Effector memory CD8-positive, alpha-beta T cell (primary cell): ENCODE measurements around the gene EIF2S3.
A peak's percentile ranks its signal among the peaks of the same experiment; 100 is the strongest.
"Not testable (repeated sequence)": the region's sequence is repeated elsewhere in the genome, so short reads cannot be mapped to it uniquely, and the experiment has no call there.

Experiments used
- ATAC-seq: fragments of 150-1000 bp; cut with Tn5 transposase; replicated peaks from 2 replicates; pipeline ENCODE4 v1.10.0; 2021; ENCODE audit warnings: mild to moderate bottlenecking, moderate library complexity
- DNase-seq, 3 experiments: peaks; one replicate each; pipeline ENCODE4 v3.0.0; 2021
- H3K27ac Mint-ChIP-seq, 2 donors: one replicate each; pipeline ENCODE4 v1.8.0; 2022; ENCODE audit warnings: mild to moderate bottlenecking in 2 of 2, mixed read lengths in 2 of 2, moderate library complexity in 2 of 2
- H3K27me3 Mint-ChIP-seq, 2 donors: one replicate each; pipeline ENCODE4 v1.8.0; 2022; ENCODE audit warnings: mixed read lengths in 2 of 2
- H3K36me3 Mint-ChIP-seq: one replicate; pipeline ENCODE4 v1.8.0; 2022; ENCODE audit warnings: mild to moderate bottlenecking, moderate library complexity, mixed read lengths; ENCODE audit not compliant: insufficient read depth
- H3K4me1 Mint-ChIP-seq, 2 donors: one replicate each; pipeline ENCODE4 v1.8.0; 2022; ENCODE audit warnings: low read depth in 2 of 2, mixed read lengths in 2 of 2
- H3K4me3 Mint-ChIP-seq, 2 donors: one replicate each; pipeline ENCODE4 v1.8.0; 2022; ENCODE audit warnings: mild to moderate bottlenecking in 2 of 2, mixed read lengths in 2 of 2, moderate library complexity in 2 of 2
- H3K9me3 Mint-ChIP-seq, 2 donors: one replicate each; pipeline ENCODE4 v1.8.0; 2022; ENCODE audit warnings: mixed read lengths in 2 of 2

Gene EIF2S3

DNA sequence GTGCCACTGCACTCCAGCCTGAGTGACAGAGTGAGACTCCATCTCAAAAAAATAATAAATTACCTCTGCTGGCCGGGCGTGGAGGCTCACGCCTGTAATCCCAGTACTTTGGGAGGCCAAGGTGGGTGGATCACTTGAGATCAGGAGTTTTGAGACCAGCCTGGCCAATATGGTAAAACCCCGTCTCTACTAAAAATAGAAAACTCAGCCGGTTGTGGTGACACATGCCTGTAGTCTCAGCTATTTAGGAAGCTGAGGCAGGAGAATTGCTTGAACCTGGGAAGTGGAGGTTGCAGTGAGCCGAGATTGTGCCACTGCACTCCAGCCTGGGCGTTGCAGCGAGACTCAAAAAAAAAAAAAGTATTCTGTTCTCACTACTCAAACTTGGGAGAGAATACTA, 25.5 kb downstream of the EIF2S3 start:
- H3K36me3 Mint-ChIP-seq: peaks cover 33% of the 10 kb centered on the region

DNA sequence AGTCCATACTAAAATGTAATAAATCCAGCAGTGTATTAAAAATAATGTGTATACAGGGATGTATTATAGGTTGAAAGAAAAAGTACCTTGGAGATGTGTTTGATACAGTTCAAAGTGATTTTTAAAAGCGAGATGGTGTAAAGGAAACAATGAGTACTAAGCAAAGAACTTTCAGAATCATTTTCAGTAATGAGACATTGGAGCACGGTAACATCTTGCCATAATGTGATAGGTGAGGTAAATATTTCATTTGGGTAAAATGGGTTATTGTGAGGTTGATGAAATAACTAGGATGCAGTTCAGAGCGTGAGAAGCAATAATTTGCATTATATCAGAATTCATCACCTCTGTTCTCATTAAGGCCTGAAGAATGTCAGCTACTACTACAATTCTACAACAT, 25.9 kb downstream of the EIF2S3 start:
- Mint-ChIP-seq H3K27me3 (no peaks in the 10 kb centered on the region), H3K9me3 (no peaks in the 10 kb centered on the region), H3K4me3 (no peak overlapping the region), H3K36me3 (peaks cover 29% of the 10 kb centered on the region), H3K4me1 (no peaks in the 10 kb centered on the region), H3K27ac (no peak overlapping the region)
- no peak for DNase-seq
- no peak for ATAC-seq

More for the DNA sequence above, 25.5 kb downstream of the EIF2S3 start:
- not testable (repeated sequence) for H3K4me3 Mint-ChIP-seq, H3K27ac Mint-ChIP-seq, DNase-seq, ATAC-seq, H3K27me3 Mint-ChIP-seq, H3K4me1 Mint-ChIP-seq, H3K9me3 Mint-ChIP-seq

DNA sequence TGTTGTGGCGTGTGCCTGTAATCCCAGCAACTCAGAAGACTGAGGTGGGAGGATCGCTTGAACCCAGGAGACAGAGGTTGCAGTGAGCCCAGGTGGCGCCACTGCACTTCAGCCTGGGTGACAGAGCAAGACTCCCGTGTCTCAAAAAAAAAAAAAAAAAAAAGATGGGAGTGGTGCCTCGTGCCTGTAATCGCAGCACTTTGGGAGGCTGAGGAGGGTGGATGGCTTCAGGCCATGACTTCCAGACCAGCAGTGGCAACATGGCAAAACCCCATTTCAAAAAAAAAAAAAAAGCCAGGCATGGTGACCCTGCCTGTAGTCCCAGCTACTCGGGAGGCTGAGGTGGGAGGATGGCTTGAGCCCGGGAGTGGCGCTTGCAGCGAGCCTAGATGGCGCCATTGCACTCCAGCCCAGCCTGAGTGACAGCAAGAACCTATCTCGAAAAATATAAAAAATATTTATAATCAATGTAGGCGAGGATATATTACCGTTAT, 27.0 kb downstream of the EIF2S3 start:
- H3K4me3 Mint-ChIP-seq: peak overlapping the region in 1 of 2 donors; percentile 46
- no peak overlapping the region for H3K27ac Mint-ChIP-seq
- peak; percentile 19 to 43 (median 22) for DNase-seq
- peak; percentile 66 for ATAC-seq
- no peaks in the 10 kb centered on the region for H3K4me1 Mint-ChIP-seq
- peaks cover 19% of the 10 kb centered on the region for H3K36me3 Mint-ChIP-seq
- H3K27me3 Mint-ChIP-seq: no peaks in the 10 kb centered on the region
- no peaks in the 10 kb centered on the region for H3K9me3 Mint-ChIP-seq

DNA sequence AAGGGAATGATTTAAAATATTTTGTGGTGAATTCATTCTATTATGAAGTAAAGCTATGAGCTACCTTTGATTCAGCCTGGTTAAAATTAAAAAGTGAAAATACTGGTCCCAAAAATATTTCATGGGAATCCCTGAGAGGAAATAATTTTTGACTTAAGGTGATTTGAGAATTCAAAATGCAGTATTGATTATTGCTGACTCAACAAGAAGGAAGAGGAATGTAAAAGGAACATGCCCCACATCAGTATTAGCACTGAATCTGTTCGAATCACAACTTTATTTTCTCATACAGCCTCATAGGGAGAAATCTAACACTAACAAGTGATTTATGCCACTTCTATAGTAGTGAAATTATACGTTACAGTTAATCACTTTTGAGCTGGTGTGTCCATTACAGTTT, 27.7 kb downstream of the EIF2S3 start:
- no peak overlapping the region for H3K4me3 Mint-ChIP-seq
- DNase-seq: no peak
- no peaks in the 10 kb centered on the region for H3K4me1 Mint-ChIP-seq
- H3K9me3 Mint-ChIP-seq: no peaks in the 10 kb centered on the region
- no peaks in the 10 kb centered on the region for H3K27me3 Mint-ChIP-seq
- H3K27ac Mint-ChIP-seq: no peak overlapping the region
- H3K36me3 Mint-ChIP-seq: peaks cover 12% of the 10 kb centered on the region
- no peak for ATAC-seq

DNA sequence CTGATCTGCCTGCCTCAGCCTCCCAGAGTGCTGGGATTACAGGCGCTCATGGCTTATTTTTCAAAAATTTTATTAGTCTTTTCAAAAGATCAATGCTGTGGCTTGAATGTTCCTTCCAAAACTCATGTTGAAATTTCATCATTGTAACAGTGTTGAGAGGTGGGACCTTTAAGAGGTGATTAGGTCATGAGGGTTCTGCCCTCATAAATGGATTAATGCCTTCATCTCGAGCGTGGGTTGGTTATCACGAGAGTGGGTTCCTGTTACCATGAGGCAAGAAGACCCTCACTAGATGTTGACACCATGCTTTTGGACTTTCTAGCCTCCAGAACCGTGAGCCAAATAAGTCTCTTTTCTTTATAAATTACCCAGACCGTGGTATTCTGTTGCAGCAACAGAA, 30.3 kb downstream of the EIF2S3 start:
- no peaks in the 10 kb centered on the region for H3K36me3 Mint-ChIP-seq
- H3K27ac Mint-ChIP-seq: no peak overlapping the region
- H3K4me3 Mint-ChIP-seq: no peak overlapping the region
- ATAC-seq: no peak
- H3K4me1 Mint-ChIP-seq: no peaks in the 10 kb centered on the region
- no peak for DNase-seq
- no peaks in the 10 kb centered on the region for H3K27me3 Mint-ChIP-seq
- H3K9me3 Mint-ChIP-seq: no peaks in the 10 kb centered on the region

DNA sequence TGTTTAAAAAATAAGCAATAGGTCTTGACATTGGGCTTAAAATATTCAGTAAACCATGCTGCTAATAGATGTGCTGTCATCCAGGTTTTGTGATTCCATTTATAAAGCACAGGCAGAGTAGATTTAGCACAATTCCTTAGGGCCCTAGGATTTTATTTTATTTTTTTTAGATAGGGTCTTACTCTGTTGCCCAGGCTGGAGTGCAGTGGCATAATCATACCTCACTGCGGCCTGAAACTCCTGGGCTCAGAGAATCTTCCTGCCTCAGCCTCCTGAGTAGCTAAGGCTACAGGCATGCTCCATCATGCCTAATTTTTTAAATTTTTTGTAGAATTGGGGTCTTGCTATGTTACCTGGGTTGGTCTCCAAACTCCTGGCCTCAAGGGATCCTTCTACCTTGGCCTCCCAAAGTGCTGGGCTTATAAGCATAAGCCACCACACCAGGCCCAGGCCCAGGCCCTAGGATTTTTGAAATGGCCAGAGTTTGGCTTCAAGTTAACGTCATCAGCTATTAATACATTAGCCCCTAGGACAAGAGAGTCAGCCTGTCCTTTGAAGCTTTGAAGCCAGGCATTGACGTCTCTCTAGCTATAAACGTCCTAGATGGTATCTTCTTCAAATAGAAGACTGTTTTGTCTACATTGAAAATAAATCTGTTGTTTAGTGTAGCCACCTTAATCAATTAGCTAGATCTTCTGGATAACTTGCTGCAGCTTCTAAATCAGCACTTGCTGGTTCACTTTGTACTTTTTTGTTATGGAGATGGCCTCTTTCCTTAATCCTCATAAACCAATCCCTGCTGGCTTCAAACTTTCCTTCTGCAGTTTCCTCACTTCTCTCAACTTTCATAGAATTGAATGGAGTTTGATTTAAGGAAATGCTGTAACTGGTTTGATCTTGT, 35.8 kb downstream of the EIF2S3 start:
- no peaks in the 10 kb centered on the region for H3K4me1 Mint-ChIP-seq
- no peaks in the 10 kb centered on the region for H3K27me3 Mint-ChIP-seq
- H3K36me3 Mint-ChIP-seq: no peaks in the 10 kb centered on the region
- H3K4me3 Mint-ChIP-seq: no peak overlapping the region
- H3K9me3 Mint-ChIP-seq: no peaks in the 10 kb centered on the region
- H3K27ac Mint-ChIP-seq: no peak overlapping the region
- no peak for ATAC-seq
- DNase-seq: no peak

DNA sequence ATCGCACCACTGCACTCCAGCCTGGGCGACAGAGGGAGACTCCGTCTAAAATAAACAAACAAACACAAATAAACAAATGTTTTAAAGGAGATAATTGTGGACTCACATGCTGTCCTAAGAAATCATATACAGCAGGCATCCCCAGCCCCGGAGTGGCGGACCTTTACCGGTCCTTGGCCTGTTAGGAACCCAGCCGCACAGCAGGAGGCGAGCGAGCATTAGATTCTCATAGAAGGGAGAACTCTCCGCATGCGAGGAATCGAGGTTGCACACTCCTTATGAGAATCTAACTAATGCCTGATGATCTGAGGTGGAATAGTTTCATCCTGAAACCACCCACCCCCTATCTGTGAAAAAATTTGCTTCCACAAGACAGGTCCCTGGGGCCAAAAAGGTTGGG, 39.0 kb downstream of the EIF2S3 start:
- H3K36me3 Mint-ChIP-seq: no peaks in the 10 kb centered on the region
- no peak for DNase-seq
- no peaks in the 10 kb centered on the region for H3K27me3 Mint-ChIP-seq
- H3K4me1 Mint-ChIP-seq: no peaks in the 10 kb centered on the region
- ATAC-seq: no peak
- no peak overlapping the region for H3K4me3 Mint-ChIP-seq
- H3K9me3 Mint-ChIP-seq: no peaks in the 10 kb centered on the region
- no peak overlapping the region for H3K27ac Mint-ChIP-seq

DNA sequence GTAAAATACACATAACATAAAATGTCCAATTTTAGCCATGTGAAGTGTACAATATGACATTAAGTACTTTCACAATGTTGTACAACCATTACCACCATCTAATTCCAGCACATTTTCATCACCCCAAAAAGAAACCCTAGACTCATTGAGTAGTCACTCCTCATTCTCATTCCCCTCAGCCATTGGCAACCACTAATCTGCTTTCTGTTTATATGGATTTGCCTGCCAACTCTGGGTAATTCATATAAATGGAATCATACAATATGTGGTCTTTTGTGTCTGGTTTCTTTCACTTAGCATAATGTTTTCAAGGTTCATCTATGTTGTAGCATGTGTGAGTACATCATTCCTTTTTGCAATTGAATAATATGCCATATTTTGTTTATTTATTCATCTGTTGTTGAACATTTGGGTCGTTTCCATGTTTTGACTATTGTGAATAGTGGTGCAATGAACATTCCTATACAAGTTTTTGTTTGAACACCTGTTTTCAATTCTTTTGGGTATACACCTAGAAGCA, 43.0 kb downstream of the EIF2S3 start:
- Mint-ChIP-seq H3K27ac (no peak overlapping the region), H3K27me3 (no peaks in the 10 kb centered on the region), H3K4me1 (peaks cover 0 to 13% of the 10 kb centered on the region in 2 donors), H3K36me3 (no peaks in the 10 kb centered on the region), H3K4me3 (no peak overlapping the region), H3K9me3 (no peaks in the 10 kb centered on the region)
- no peak for DNase-seq
- ATAC-seq: no peak

DNA sequence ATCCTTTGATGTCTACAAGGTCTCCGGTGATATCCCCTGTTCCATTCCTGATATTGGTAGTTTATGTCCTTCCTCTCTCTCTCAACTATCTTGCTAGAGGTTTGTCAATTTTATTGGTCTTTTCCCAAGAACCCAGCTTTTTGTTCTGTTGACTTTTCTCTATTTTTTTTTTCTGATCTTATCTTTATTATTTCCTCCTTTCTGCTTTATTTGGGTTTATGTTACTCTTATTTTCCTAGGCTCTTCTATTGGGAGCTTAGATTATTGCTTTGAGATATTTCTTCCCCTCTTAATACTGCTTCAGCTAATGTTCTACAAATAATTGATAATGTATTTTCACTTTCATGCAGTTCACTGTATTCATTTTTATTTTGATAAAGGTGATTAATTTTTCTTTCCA, 44.2 kb downstream of the EIF2S3 start:
- Mint-ChIP-seq H3K36me3 (no peaks in the 10 kb centered on the region), H3K9me3 (no peaks in the 10 kb centered on the region), H3K4me1 (peaks cover 0 to 13% of the 10 kb centered on the region in 2 donors), H3K27me3 (no peaks in the 10 kb centered on the region), H3K27ac (peak overlapping the region in 1 of 2 donors; percentile 28), H3K4me3 (no peak overlapping the region)
- ATAC-seq (no peak), DNase-seq (no peak)

DNA sequence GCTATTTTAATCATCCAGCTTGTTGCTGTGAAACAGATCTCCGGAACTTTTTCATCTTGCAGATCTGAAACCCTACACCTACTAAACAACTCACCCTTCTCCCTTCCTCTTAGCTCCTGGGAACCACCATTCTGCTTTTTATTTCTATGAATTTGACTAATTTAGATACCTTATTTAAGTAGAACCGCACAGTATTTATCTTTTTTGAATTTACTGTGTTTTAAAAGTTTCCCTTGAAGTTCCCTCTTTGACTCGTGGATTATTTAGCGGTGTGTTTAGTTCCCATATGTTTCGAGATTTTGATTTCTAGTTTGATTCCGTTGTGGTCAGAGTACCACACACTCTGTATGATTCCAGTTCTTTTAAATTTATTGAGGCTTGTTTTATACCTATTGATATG, 44.6 kb downstream of the EIF2S3 start:
- no peaks in the 10 kb centered on the region for H3K36me3 Mint-ChIP-seq
- ATAC-seq (no peak), DNase-seq (no peak)
- no peaks in the 10 kb centered on the region for H3K9me3 Mint-ChIP-seq
- H3K27ac Mint-ChIP-seq: peak overlapping the region in 1 of 2 donors; percentile 28
- no peaks in the 10 kb centered on the region for H3K27me3 Mint-ChIP-seq
- H3K4me1 Mint-ChIP-seq: peaks cover 0 to 13% of the 10 kb centered on the region in 2 donors
- H3K4me3 Mint-ChIP-seq: no peak overlapping the region

DNA sequence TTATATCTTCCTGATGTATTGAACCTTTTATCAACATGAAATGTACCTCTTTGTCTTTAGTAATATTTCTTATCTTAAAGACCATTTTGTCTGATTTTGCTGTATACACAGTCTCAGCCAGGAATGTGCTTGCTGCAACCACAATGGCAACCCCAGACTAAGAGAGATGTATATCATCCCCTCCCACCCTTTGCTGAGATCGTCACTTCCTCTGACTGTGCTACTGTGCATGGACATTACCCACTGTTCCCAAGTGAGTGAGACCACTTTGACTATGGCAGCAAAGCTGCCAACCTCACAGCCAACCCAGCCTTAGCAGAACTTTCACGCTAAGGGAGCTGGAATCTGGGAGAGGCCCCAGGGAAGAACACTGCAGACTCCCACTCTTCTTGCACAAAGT, 46.0 kb downstream of the EIF2S3 start:
- H3K36me3 Mint-ChIP-seq: no peaks in the 10 kb centered on the region
- H3K27ac Mint-ChIP-seq: peak overlapping the region in 1 of 2 donors; percentile 67
- DNase-seq (no peak), ATAC-seq (no peak)
- no peak overlapping the region for H3K4me3 Mint-ChIP-seq
- H3K9me3 Mint-ChIP-seq: no peaks in the 10 kb centered on the region
- H3K4me1 Mint-ChIP-seq: peaks cover 0 to 13% of the 10 kb centered on the region in 2 donors
- H3K27me3 Mint-ChIP-seq: no peaks in the 10 kb centered on the region

DNA sequence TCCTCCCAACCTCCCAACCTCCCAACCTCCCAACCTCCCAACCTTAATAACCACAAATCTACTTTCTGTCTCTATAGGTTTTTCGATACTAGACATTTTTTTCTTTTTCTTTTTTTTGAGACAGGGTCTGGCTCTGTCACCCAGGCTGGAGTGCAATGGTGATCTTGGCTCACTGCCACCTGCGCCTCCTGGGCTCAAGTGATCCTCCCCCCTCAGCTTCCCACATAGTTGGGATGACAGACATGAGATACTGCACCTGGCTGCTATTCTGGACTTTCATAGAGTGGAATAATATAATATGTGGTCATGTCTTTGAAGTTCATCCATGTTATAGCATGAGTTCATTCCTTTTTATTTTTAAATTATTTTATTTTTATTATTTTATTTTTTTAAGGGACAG, 55.3 kb downstream of the EIF2S3 start:
- Mint-ChIP-seq H3K4me1 (no peaks in the 10 kb centered on the region), H3K4me3 (no peak overlapping the region), H3K27ac (no peak overlapping the region), H3K36me3 (peaks cover 2% of the 10 kb centered on the region), H3K27me3 (no peaks in the 10 kb centered on the region), H3K9me3 (no peaks in the 10 kb centered on the region)
- DNase-seq (no peak), ATAC-seq (no peak)

DNA sequence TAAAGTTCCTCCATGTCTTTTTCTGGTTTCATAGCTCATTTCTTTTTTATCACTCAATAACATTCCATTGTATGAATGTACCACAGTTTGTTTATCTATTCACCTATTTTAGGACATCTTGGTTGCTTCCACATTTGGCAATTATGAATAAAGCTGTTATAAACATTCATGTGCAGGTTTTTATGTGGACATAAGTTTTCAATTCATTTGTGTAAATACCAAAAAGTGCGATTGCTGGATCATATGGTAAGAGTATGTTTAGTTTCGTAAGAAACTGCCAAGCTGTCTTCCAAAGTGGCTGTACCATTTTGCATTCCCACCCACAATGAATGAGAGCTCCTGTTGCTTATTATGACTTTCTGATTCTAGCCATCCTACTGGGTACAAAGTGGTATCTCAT, 58.4 kb downstream of the EIF2S3 start:
- ATAC-seq: no peak
- Mint-ChIP-seq H3K4me3 (no peak overlapping the region), H3K36me3 (no peaks in the 10 kb centered on the region), H3K27me3 (no peaks in the 10 kb centered on the region), H3K4me1 (no peaks in the 10 kb centered on the region), H3K9me3 (no peaks in the 10 kb centered on the region), H3K27ac (no peak overlapping the region)
- no peak for DNase-seq

DNA sequence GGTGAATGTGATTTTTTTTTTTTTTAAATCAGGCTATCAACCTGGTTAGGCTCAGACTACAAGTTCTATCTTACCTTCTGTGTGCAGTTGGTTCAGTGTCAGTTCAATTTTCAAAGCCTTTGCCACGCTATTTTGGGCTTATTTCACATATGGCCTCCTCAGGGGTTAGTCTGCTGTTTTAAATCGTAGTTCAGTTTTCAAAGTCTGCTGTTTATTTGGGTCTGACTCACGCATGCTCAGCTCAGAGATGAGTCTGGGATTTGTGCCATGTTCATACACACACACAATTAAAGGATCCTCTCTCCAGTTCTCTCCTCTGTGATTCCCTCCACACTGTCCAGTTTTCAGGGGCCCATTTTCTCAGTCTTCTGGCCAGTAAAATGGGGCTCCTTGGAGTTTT, 62.5 kb downstream of the EIF2S3 start:
- no peaks in the 10 kb centered on the region for H3K36me3 Mint-ChIP-seq
- no peaks in the 10 kb centered on the region for H3K9me3 Mint-ChIP-seq
- H3K27ac Mint-ChIP-seq: no peak overlapping the region
- no peaks in the 10 kb centered on the region for H3K4me1 Mint-ChIP-seq
- no peak overlapping the region for H3K4me3 Mint-ChIP-seq
- H3K27me3 Mint-ChIP-seq: no peaks in the 10 kb centered on the region
- ATAC-seq (no peak), DNase-seq (no peak)
